SW 1271 (cell line): ENCODE measurements around the gene LRIG1.

ENCODE experiments used
- DNase-seq, 2 experiments: peaks; one replicate each; lab custom pipeline; 2025; lab: John Stamatoyannopoulos, UW

The LRIG1 gene

DNA sequence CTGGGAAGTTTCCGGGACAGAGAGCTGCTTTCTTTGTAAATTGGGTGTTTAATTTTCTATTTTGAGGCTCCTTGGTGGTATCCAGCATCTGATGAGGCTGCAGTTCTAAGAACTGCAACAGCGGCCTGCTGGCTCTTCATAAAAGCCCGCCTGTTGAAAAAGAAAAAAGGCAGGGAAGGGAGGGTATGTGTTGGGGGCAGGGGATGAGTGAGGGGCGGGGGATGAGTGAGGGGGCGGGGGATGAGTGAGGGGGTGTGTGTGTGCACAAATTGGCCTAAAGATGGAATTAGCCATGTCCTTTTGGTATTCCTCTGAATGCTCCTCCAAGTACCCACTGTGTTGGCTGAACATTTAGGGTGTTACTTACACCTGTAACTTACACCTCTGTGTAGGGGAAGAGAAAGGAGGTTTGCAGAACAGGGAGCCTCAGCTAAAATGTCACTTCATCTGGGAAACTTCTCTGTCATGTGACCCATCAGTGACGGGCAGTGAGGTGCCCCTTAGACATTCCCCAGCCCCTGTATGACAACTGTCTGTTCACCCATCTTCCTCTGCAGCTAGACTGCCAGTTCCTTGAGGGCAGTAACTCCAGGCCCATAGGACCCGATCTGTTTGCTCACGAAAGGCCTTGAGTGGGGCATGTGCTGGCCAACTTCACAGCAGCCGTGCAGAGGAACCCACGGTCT lies 57.6 kb downstream of the LRIG1 start:
- DNase-seq = no peak

DNA sequence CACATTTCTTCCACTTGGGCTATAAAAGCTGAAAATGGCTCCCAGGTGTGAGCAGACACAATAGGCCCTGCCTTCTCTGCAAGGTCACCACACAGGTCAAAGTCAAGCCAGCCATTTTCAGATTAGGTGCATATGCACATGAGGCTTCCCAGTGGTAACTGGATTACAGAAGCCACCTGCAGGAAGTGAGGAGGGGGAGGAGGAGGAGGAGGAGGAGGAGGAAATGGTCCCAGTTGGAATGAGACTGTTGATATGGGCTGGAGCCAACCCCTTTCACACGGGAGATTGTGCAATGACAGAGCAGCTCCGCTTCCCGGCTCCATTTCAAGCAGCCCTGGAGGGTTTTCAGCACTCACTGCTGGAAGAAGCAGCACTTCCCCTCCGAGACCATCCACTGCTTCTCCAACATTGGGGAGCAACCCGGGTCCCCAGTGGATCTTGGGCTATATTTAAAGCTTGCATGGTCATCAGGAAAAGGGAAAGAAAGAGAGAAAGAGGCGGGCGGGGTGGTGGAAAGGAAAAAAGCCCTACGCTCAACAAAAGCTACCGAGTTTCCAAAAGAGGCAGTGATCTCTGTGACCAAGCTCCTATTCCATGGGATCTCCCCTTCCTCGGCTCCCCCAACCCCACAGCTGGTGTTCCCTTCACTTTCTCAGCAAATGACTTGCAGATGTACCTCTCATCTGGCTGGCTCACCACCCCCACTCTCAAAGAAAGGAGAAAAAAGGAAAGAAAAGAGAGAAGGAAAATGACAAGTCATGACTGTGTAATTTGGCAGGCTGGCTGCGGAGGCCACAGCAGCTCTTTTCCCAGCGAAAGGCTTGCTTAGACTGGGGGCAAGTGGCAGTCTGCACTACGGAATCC lies 58.3 kb downstream of the LRIG1 start:
- no peak for DNase-seq

DNA sequence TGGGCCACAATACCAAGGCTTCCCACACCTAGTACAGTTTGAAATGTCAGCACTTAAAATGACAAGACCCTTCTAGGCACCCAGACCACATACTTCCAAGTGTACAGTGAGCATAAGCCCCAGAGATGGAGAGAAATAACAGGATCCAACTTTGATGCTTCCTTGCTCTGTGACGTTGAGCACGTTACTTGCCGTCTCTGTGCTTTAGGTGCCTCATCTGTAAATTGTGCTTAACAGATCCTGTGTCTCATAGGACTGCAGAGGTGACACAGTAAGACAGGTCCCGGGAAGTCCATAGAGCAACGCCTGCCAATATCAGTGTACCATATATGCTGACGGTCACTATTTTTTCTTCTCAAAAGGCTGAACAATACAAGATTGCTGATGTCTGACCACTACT lies 59.1 kb downstream of the LRIG1 start:
- no peak for DNase-seq

DNA sequence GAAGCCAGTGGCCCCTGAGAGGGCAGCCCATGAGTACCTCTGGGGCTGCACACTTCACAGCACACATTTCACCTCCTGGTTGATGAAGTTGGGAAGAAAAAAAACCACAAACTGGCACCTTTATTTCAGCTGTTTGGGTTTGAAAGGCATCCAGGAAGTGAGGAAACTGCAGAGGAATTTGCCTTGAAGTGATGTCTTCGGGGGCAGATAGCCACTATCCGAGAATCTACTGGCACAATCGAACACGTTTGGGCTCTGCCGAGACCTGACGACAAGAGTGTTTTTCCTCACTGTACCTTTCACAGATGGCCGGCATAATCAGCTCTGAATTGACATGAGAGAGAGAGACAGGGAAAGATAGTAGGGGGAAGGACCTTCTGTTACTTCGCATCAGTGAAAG lies 59.7 kb downstream of the LRIG1 start:
- DNase-seq = peak in 1 of 2 experiments; percentile 14

- DNase-seq = no peak
Observed at GRCh38 chr3:66439666-66440344, 61.0 kb downstream of the LRIG1 start.

GRCh38 chr3:66438046-66438445 lies 62.8 kb downstream of the LRIG1 start:
- no peak for DNase-seq

DNA sequence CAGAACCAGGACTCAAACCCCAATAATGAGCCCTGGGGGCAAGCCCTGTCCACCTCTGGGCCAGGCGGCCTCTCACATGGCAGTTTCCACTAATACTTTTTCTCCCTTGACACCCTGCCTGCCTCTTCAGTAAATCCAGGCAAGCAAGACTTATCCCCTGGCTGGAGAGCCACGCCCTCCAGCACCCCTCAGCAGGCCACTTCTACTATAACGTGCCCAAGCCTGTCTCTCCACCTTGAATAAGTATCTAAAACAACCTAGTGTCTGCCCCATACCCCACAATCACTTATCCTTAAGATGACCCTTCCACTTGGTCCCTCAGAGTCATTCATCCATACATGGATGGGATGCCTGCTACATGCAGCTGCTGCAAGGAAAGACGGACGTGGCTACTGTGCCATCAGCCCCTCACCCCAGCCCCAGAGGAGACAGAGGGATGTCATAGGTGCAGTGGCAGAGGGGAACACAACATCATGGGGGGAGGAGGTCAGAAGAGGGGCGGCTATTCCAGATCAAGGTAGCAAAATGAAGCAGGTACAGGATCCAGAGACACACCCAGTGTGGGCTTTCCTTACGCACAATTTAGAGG lies 63.4 kb downstream of the LRIG1 start:
- no peak for DNase-seq

- no peak for DNase-seq
Observed at GRCh38 chr3:66435989-66436388, 64.8 kb downstream of the LRIG1 start.

DNA sequence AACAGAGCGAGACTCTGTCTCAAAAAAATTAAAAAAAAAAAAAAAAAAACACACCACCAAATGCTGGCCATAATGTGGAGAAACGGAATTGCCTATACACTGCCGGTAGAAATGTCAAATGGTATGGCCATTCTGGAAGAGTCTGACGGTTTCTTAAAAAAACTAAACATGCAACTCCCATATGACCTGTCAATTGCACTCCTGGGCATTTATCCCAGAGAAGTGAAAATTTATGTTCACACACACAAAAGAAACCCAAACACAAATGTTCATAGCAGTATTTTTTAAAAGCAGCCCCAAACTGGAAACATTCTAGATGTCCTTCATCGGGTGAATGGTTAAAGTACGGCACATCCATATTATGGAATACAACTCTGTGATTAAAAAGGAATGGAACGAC lies 66.1 kb downstream of the LRIG1 start:
- no peak for DNase-seq

- DNase-seq = no peak
Observed at GRCh38 chr3:66433522-66433782, 67.4 kb downstream of the LRIG1 start.

GRCh38 chr3:66432767-66433521 lies 67.9 kb downstream of the LRIG1 start:
- no peak for DNase-seq

DNA sequence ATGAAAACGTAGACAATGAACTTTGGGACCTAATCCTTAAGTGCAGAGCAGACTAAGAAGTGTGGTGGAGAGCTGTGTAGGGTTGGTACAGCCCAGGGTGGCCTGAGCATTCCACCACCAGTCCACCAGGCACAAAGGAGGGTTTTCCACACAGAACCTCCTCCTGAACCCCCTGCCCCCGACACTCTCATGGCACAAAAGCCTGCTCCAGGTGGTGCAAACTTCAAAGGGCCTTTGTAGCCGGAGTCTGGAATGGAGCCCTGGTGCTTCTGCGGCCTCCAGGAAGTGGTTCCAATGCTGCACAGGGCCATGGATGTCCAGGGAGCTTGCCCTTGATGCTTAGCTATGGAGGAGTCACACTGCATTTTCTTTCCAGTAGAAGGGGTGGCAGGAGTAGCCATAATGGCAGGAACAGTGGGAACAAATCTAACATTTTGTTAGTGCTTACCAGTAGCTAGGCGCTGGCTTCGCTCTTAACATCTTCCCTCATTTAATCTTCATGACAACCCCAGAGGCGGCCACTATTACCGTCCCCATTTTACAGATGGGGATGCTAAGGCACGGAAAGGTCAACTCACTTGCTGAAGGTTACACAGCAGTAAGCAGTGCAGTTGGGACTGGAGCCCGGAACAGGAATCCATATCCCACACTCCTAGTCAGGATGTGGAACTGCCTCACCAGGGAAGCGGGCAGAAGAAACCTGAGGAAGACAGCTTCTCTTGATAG lies 68.6 kb downstream of the LRIG1 start:
- no peak for DNase-seq

DNA sequence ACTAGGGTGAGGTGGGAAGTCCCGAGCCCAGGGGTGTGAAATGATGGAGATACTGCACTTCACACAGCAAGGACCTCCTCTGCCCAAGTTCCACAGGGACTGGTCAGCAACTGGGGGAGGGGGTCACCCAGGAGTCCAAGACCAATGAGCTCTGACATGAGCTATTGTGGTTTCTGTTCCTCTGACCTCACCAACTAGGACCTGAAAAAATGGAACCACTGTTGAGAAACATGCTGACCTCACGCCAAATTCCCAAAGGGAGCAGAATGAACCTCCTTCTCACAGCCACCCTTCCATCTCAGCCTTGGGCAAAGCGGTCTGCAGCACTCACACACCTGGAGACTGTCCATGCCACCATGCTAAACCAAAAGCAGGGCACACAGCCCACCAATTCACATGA lies 69.3 kb downstream of the LRIG1 start:
- DNase-seq = no peak

- DNase-seq = no peak
Observed at GRCh38 chr3:66430876-66431275, 69.9 kb downstream of the LRIG1 start.

DNA sequence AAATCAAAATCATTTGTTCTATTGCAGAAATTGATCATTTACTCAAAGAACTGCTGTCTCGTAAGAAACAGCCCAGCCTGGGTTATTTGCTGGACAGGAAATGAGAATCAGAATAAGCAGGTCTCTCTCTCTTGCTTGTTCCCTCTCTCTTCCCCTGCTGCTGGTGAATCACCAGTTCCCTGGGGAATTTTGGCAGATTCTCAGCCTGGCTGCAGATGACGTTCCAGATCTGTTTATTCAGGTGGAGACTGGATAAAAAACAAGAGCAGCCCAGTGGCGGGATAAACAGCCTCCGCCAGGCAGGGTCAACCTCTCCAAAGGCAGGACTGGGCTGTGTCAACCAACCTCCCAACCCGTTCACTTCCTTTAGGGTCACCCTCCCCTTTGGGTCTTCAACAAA lies 72.1 kb downstream of the LRIG1 start:
- DNase-seq = peak in 1 of 2 experiments; percentile 40

DNA sequence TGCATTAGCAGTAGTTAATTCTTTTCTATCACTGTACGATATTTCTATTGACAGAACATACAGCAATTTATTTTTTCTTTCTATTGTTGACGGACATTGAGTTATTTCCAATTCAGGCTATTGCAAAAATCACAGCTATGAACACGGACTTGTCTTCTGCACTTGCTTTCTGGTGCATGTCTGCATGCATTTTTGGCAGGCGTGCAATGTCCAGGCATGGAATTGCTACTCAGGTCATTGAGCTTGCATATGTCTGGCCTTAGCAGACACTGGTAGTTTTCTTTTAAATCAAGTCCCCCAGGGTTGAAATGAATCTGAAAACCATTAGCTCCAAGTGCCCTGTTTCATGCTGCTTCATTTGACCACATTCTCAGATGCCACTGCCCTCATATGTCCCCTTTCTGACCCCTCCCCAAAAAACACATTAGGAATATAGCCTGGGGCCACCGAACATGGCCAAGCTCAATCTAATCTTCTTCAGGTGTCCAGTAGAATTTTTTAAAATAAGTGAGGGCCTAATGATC lies 72.8 kb downstream of the LRIG1 start:
- DNase-seq = no peak

- no peak for DNase-seq
Observed at GRCh38 chr3:66427352-66427751, 73.5 kb downstream of the LRIG1 start.

- no peak for DNase-seq
Observed at GRCh38 chr3:66426135-66426534, 74.7 kb downstream of the LRIG1 start.

GRCh38 chr3:66425576-66426114 lies 75.2 kb downstream of the LRIG1 start:
- DNase-seq = no peak

DNA sequence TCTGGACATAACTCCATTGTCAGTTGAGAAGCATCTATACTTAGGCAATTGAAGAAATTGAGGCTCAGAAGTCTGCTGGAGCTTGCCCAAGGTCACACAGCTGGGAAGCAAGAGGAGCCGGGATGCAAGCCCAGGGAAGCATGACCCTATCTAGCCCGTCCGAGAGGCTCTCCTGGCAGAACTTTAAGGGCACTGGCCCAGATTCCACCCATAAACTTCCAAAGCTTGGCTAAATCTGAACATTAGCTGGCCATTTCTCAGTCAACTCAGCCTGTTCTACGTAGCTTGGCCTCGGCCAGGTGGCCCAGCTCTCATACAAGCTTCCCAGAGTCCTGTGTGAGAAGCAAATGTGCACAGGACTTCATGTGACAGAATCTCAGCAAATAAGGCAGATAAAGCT lies 75.8 kb downstream of the LRIG1 start:
- no peak for DNase-seq

GRCh38 chr3:66423791-66424190 lies 77.0 kb downstream of the LRIG1 start:
- no peak for DNase-seq
